GM19351 (cell line): ENCODE measurements around the gene RHOC.

Source experiments
- ATAC-seq: cut with Tn5 transposase; IDR thresholded peaks from one replicate; pipeline ENCODE4 v1.9.1; 2021; ENCODE audit warnings: mild to moderate bottlenecking, moderate library complexity; ENCODE audit not compliant: unreplicated experiment

RHOC gene

GRCh38 chr1:112718691-112719418 is 11.9 kb upstream of the RHOC start:
- ATAC-seq = no peak

GRCh38 chr1:112717263-112717873 is 10.4 kb upstream of the RHOC start:
- no peak for ATAC-seq

- ATAC-seq = peak; percentile 21
Measured at GRCh38 chr1:112716133-112716720, 9.3 kb upstream of the RHOC start.

GRCh38 chr1:112715264-112716053 is 8.5 kb upstream of the RHOC start, which contains the start of gene PPM1J:
Gene PPM1J (minus strand): TSS chr1:112715332. CDS start chr1:112715301, 31 bp downstream.
- peak; percentile 80 for ATAC-seq

- ATAC-seq = no peak
Measured at GRCh38 chr1:112714313-112715263, 7.7 kb upstream of the RHOC start.

GRCh38 chr1:112713466-112714312 is 6.8 kb upstream of the RHOC start:
- no peak for ATAC-seq

GRCh38 chr1:112712701-112713128 is 5.8 kb upstream of the RHOC start:
- ATAC-seq = no peak

GRCh38 chr1:112712191-112712590 is 5.3 kb upstream of the RHOC start:
- no peak for ATAC-seq

GRCh38 chr1:112711670-112712069 is 4.7 kb upstream of the RHOC start:
- ATAC-seq = no peak

- ATAC-seq = no peak
Measured at GRCh38 chr1:112711041-112711440, 4.1 kb upstream of the RHOC start.

- no peak for ATAC-seq
Measured at GRCh38 chr1:112710586-112710985, 3.7 kb upstream of the RHOC start.

- ATAC-seq = no peak
Measured at GRCh38 chr1:112710159-112710558, 3.2 kb upstream of the RHOC start.

GRCh38 chr1:112708489-112708888 is 1.6 kb upstream of the RHOC start:
- ATAC-seq = no peak

GRCh38 chr1:112708002-112708448 is 1.1 kb upstream of the RHOC start:
- no peak for ATAC-seq

GRCh38 chr1:112707221-112708001 is 484 bp upstream of the RHOC start:
- ATAC-seq = peak; percentile 53

GRCh38 chr1:112704934-112705627 is 1.8 kb downstream of the RHOC start:
- ATAC-seq = peak; percentile 69

- ATAC-seq = peak; percentile 0
Measured at GRCh38 chr1:112704391-112704933, 2.5 kb downstream of the RHOC start.

- ATAC-seq = no peak
Measured at GRCh38 chr1:112703706-112704105, 3.2 kb downstream of the RHOC start.
